ENCODE measurements around the gene GPC6. TPM values are rescaled to one million over a fixed set of nuclear protein-coding genes. Genes with fewer than 3 reads are reported as not detected.

The GPC6 gene
- polyA plus RNA-seq, 1 donor from 2014 or later = 9.0 TPM

DNA sequence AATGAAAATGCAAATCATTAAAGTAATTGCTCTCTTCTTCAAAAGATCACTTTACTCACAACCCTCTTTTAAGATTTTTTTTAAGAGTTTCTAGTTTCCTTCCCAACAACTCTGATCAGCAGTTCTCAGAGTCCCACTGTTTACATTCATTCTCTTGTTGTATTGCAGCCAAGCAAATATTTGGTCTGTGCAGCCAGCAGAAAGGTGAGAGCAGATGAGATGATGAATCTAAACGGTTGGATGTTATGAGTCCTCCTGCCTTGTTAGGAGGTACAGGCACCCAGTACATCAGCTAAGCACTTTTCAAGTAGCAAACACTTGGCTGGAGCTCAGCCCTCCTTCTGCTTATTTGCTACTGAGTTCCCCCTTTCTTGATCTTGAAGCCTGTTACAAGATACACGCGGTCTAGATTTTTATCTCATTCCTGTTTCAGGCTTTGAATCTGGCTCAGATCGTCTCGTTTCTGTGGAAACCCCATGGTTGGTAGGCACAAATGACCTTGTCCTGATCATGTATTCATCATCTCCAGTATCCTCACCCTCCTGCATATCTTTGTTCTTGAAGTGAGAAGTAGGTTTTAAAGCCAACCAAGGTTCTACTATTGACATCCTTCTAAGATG is 952.1 kb downstream of the GPC6 start:
- H3K27ac ChIP-seq (ENCODE audit: low read length) = no peak overlapping the region
- H3K9me2 ChIP-seq (ENCODE audit: insufficient read depth, low read length) = no peaks in the 10 kb centered on the region
- no peaks in the 10 kb centered on the region for H3K9me3 ChIP-seq (ENCODE audit: low read length)
- no peak overlapping the region for H3K4me2 ChIP-seq (ENCODE audit: low read length)
- H3K27me3 ChIP-seq (ENCODE audit: insufficient read depth, low read depth, low read length) = no peaks in the 10 kb centered on the region
- H3K9ac ChIP-seq (ENCODE audit: low read length) = no peak overlapping the region
- TF ChIP-seq TAF1 (IDR thresholded peaks at IDR 0.05; ENCODE audit: low read depth) (no peak), SMC3 (conservative IDR thresholded peaks at IDR 0.05; ENCODE audit: poor library complexity) (no peak), EP300 (conservative IDR thresholded peaks at IDR 0.05; ENCODE audit: poor library complexity, severe bottlenecking) (no peak), MXI1 (conservative IDR thresholded peaks at IDR 0.05; ENCODE audit: poor library complexity, severe bottlenecking) (no peak), EZH2 (IDR thresholded peaks at IDR 0.05; ENCODE audit: borderline replicate concordance, insufficient read depth, low read length, poor library complexity, severe bottlenecking) (no peak), POLR2AphosphoS5 (IDR thresholded peaks at IDR 0.05) (no peak), RAD21 (conservative IDR thresholded peaks at IDR 0.05) (no peak)
- TF ChIP-seq, protein P1, sequence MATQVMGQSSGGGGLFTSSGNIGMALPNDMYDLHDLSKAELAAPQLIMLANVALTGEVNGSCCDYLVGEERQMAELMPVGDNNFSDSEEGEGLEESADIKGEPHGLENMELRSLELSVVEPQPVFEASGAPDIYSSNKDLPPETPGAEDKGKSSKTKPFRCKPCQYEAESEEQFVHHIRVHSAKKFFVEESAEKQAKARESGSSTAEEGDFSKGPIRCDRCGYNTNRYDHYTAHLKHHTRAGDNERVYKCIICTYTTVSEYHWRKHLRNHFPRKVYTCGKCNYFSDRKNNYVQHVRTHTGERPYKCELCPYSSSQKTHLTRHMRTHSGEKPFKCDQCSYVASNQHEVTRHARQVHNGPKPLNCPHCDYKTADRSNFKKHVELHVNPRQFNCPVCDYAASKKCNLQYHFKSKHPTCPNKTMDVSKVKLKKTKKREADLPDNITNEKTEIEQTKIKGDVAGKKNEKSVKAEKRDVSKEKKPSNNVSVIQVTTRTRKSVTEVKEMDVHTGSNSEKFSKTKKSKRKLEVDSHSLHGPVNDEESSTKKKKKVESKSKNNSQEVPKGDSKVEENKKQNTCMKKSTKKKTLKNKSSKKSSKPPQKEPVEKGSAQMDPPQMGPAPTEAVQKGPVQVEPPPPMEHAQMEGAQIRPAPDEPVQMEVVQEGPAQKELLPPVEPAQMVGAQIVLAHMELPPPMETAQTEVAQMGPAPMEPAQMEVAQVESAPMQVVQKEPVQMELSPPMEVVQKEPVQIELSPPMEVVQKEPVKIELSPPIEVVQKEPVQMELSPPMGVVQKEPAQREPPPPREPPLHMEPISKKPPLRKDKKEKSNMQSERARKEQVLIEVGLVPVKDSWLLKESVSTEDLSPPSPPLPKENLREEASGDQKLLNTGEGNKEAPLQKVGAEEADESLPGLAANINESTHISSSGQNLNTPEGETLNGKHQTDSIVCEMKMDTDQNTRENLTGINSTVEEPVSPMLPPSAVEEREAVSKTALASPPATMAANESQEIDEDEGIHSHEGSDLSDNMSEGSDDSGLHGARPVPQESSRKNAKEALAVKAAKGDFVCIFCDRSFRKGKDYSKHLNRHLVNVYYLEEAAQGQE (IDR thresholded peaks at IDR 0.05; ENCODE audit: borderline replicate concordance) = no peak
- TF ChIP-seq, protein P2, sequence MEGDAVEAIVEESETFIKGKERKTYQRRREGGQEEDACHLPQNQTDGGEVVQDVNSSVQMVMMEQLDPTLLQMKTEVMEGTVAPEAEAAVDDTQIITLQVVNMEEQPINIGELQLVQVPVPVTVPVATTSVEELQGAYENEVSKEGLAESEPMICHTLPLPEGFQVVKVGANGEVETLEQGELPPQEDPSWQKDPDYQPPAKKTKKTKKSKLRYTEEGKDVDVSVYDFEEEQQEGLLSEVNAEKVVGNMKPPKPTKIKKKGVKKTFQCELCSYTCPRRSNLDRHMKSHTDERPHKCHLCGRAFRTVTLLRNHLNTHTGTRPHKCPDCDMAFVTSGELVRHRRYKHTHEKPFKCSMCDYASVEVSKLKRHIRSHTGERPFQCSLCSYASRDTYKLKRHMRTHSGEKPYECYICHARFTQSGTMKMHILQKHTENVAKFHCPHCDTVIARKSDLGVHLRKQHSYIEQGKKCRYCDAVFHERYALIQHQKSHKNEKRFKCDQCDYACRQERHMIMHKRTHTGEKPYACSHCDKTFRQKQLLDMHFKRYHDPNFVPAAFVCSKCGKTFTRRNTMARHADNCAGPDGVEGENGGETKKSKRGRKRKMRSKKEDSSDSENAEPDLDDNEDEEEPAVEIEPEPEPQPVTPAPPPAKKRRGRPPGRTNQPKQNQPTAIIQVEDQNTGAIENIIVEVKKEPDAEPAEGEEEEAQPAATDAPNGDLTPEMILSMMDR (IDR thresholded peaks at IDR 0.05; ENCODE audit: poor library complexity, severe bottlenecking) = no peak
- H3K79me2 ChIP-seq (replicated peaks; ENCODE audit: insufficient read depth, low read length) = no peaks in the 10 kb centered on the region
- no peaks in the 10 kb centered on the region for H3K36me3 ChIP-seq (ENCODE audit: insufficient read depth, low read length)
- H3K4me3 ChIP-seq (ENCODE audit: low read length) = no peak overlapping the region
- no peaks in the 10 kb centered on the region for H3F3A ChIP-seq (ENCODE audit: insufficient read depth, low read length, poor library complexity, severe bottlenecking)
- no peaks in the 10 kb centered on the region for H4K20me1 ChIP-seq (ENCODE audit: insufficient read depth)
- no peak overlapping the region for H2AFZ ChIP-seq (ENCODE audit: low read depth, low read length)

DNA sequence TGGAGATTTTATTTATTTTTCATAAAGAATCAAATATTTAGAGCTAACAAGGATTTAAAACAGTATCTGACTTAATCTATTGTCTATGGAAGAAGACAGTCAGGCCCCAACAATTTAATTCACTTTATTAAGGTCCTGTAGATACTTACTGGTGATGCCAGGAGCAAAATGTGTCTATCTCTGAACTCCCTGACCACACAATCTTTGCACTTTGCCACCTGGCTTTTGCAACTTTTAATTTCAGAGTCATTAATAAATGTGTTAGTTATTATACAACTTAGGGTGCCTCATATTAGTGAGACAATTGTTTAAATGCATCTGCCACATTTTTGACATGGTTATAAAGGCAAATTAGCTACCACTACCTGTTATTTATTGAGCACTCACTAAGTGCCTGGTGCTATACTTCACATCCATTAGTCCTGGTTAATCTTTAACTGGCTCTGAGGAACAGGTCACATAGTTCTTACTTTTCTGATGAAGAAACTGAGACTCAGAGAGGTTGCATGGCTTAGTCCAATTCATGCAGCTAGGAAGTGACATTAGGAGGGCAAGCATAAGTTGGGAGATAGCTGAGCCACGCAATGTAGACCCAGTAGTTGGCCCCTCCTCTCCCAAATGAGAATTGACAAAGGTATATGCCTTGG is 955.0 kb downstream of the GPC6 start:
- no peak overlapping the region for H3K4me3 ChIP-seq (ENCODE audit: low read length)

More for the DNA sequence above, 955.0 kb downstream of the GPC6 start:
- Histone ChIP-seq H3K9me2 (ENCODE audit: insufficient read depth, low read length) (no peaks in the 10 kb centered on the region), H3K9me3 (ENCODE audit: low read length) (no peaks in the 10 kb centered on the region), H3K27ac (ENCODE audit: low read length) (no peak overlapping the region), H2AFZ (ENCODE audit: low read depth, low read length) (no peak overlapping the region), H3F3A (ENCODE audit: insufficient read depth, low read length, poor library complexity, severe bottlenecking) (no peaks in the 10 kb centered on the region), H4K20me1 (ENCODE audit: insufficient read depth) (no peaks in the 10 kb centered on the region), H3K4me2 (ENCODE audit: low read length) (no peak overlapping the region), H3K36me3 (ENCODE audit: insufficient read depth, low read length) (no peaks in the 10 kb centered on the region), H3K9ac (ENCODE audit: low read length) (no peak overlapping the region), H3K79me2 (replicated peaks; ENCODE audit: insufficient read depth, low read length) (no peaks in the 10 kb centered on the region), H3K27me3 (ENCODE audit: insufficient read depth, low read depth, low read length) (no peaks in the 10 kb centered on the region)
- TF ChIP-seq EP300 (conservative IDR thresholded peaks at IDR 0.05; ENCODE audit: poor library complexity, severe bottlenecking) (no peak), RAD21 (conservative IDR thresholded peaks at IDR 0.05) (no peak), SMC3 (conservative IDR thresholded peaks at IDR 0.05; ENCODE audit: poor library complexity) (no peak), EZH2 (IDR thresholded peaks at IDR 0.05; ENCODE audit: borderline replicate concordance, insufficient read depth, low read length, poor library complexity, severe bottlenecking) (no peak), POLR2AphosphoS5 (IDR thresholded peaks at IDR 0.05) (no peak), TAF1 (IDR thresholded peaks at IDR 0.05; ENCODE audit: low read depth) (no peak), MXI1 (conservative IDR thresholded peaks at IDR 0.05; ENCODE audit: poor library complexity, severe bottlenecking) (no peak)
- TF ChIP-seq, protein P1 (IDR thresholded peaks at IDR 0.05; ENCODE audit: borderline replicate concordance) = no peak
- TF ChIP-seq, protein P2 (IDR thresholded peaks at IDR 0.05; ENCODE audit: poor library complexity, severe bottlenecking) = no peak

Measured in neural cell (in vitro differentiated cells).